Endothelial cell (in vitro differentiated cells): Measurements from ENCODE around the gene AP1M2. TPM values are rescaled to one million over a fixed set of nuclear protein-coding genes. Genes with fewer than 3 reads are reported as not detected.

Source experiments
- DNase-seq: peaks from one replicate; pipeline ENCODE4 v3.0.0; 2021; ENCODE audit warnings: low spot score
- H3K27ac Mint-ChIP-seq: one replicate; pipeline ENCODE4 v1.8.0; 2021; ENCODE audit warnings: mixed read lengths, inconsistent platforms; ENCODE audit not compliant: unreplicated experiment
- H3K27me3 Mint-ChIP-seq: one replicate; pipeline ENCODE4 v1.8.0; 2021; ENCODE audit warnings: mild to moderate bottlenecking, moderate library complexity, mixed read lengths, inconsistent platforms; ENCODE audit not compliant: unreplicated experiment
- H3K36me3 Mint-ChIP-seq: one replicate; pipeline ENCODE4 v1.8.0; 2021; ENCODE audit warnings: mild to moderate bottlenecking, low read depth, mixed read lengths, inconsistent platforms; ENCODE audit not compliant: unreplicated experiment
- H3K4me1 Mint-ChIP-seq: one replicate; pipeline ENCODE4 v1.8.0; 2021; ENCODE audit warnings: mild to moderate bottlenecking, mixed read lengths, inconsistent platforms; ENCODE audit not compliant: unreplicated experiment
- H3K4me3 Mint-ChIP-seq: one replicate; pipeline ENCODE4 v1.8.0; 2021; ENCODE audit warnings: mild to moderate bottlenecking, mixed read lengths, inconsistent platforms; ENCODE audit not compliant: unreplicated experiment
- H3K9me3 Mint-ChIP-seq: one replicate; pipeline ENCODE4 v1.8.0; 2021; ENCODE audit warnings: mixed read lengths, inconsistent platforms; ENCODE audit not compliant: unreplicated experiment
- CTCF ChIP-seq: fragments of 200-600 bp; sonication (generic); IDR thresholded peaks from one replicate; pipeline ENCODE4 v1.5.0; 2021; ENCODE audit warnings: antibody characterized with exemption; ENCODE audit not compliant: unreplicated experiment
- total RNA-seq: library from RNA; stranded (reverse); fragmentation: NEBNext Ultra II Directional; extraction: Animal tissue kit (Norgen Biotek cat#: 25700); gene quantifications from one replicate; pipeline ENCODE4 v1.2.1, GENCODE V29; 2021; ENCODE audit not compliant: unreplicated experiment

Gene AP1M2
- total RNA-seq, 1 donor from 2014 or later, result 7.5 TPM

- Mint-ChIP-seq H3K4me3 (peak overlapping the region; percentile 93), H3K36me3 (peaks cover 17% of the 10 kb centered on the region), H3K27me3 (peaks cover 11% of the 10 kb centered on the region), H3K4me1 (peaks cover 34% of the 10 kb centered on the region), H3K27ac (peak overlapping the region; percentile 72), H3K9me3 (no peaks in the 10 kb centered on the region)
- TF ChIP-seq CTCF, result no peak
- no peak for DNase-seq
Measured at GRCh38 chr19:10568062-10568825, 18.9 kb downstream of the AP1M2 start.

- Mint-ChIP-seq H3K27ac (peak overlapping the region; percentile 72), H3K27me3 (peaks cover 11% of the 10 kb centered on the region)
Measured at GRCh38 chr19:10567656-10568055, 19.5 kb downstream of the AP1M2 start.

GRCh38 chr19:10566658-10567410, 20.3 kb downstream of the AP1M2 start:
- H3K4me1 Mint-ChIP-seq, result peaks cover 34% of the 10 kb centered on the region
- peaks cover 17% of the 10 kb centered on the region for H3K36me3 Mint-ChIP-seq
- H3K27me3 Mint-ChIP-seq, result peaks cover 11% of the 10 kb centered on the region
- peak overlapping the region; percentile 79 for H3K27ac Mint-ChIP-seq
- H3K4me3 Mint-ChIP-seq, result peak overlapping the region; percentile 93
- no peaks in the 10 kb centered on the region for H3K9me3 Mint-ChIP-seq
- no peak for DNase-seq
- TF ChIP-seq CTCF, result no peak

More at GRCh38 chr19:10567656-10568055, 19.5 kb downstream of the AP1M2 start:
- no peak for DNase-seq
- Mint-ChIP-seq H3K4me1 (peaks cover 34% of the 10 kb centered on the region), H3K4me3 (peak overlapping the region; percentile 93), H3K9me3 (no peaks in the 10 kb centered on the region), H3K36me3 (peaks cover 17% of the 10 kb centered on the region)
- no peak for TF ChIP-seq CTCF

DNA sequence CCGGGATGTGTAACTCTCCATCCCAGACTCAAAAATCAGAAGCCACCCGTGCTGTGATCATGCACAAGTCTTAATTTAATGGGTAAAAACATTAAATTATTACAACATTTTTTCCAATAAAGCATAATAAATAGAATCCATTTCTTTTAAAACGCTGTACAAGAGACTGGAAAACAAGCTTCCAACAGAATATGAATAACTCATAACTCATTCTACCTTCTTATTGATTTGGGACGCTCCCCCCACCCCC, 20.8 kb downstream of the AP1M2 start:
- Mint-ChIP-seq H3K36me3 (peaks cover 20% of the 10 kb centered on the region), H3K9me3 (no peaks in the 10 kb centered on the region), H3K4me3 (peak overlapping the region; percentile 93), H3K27me3 (peaks cover 11% of the 10 kb centered on the region), H3K27ac (peak overlapping the region; percentile 79), H3K4me1 (peaks cover 34% of the 10 kb centered on the region)
- no peak for DNase-seq
- no peak for TF ChIP-seq CTCF
